Measurements from ENCODE around the gene CABYR. TPM values are rescaled to one million over a fixed set of nuclear protein-coding genes. Genes with fewer than 3 reads are reported as not detected.

Gene CABYR
- total and polyA plus RNA-seq, 2 of the 13 experiments (the other 11 are each of a cell fraction or from before 2014, with no cell fraction given) = 0.71 to 0.88 TPM

DNA sequence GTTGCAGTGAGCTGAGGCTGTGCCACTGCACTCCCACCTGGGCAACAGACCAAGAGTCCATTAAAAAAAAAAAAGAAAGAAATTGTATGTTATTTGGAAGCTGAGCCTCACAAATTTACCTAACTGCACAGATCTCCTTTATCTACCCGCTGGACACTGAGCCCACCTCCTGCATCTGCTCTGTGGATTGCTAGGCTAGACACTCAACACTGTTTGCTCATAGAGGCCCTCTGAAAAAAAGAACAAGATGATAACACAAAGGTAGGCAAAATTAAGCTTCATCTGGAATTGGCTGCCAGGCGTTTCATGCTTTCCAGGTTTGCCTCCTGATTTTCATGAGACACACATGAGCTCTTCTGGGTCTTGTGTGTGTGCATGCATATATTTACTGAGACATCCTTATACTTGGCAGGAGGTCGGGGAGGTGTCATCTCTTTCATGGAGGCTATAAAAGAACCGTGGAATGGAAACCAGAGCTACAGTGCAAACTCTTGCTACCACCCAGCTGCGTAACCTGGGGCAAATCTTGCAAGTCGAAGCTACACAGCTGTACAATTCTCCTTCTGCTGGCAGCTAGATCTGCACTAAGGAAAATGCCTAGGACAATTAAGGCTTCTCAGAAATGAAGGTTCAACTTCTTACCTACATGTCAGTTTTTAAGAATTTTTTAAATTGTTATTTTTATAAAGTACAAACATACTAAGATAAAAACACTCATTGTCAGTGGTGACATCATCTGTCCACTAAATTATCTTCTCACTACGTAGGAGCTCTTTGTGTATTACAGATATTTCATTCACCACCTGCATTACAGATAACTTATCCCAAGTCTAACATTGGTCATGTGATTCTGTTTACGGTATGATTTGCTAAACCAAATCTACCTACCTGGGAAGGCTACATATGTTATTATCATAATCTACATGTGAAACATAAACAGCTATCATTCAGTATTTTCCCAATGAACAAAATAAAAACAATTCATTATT is 63.1 kb downstream of the CABYR start:
- ChIA-PET POLR2A (no interaction called here), CTCF (ENCODE audit: low intra/inter-chr PET ratio, low total read pairs) (no interaction called here)
- intact Hi-C loops (cut with micrococcal nuclease; ENCODE audit: unreplicated experiment) (no loop called here), in situ Hi-C loops (cut with HindIII; ENCODE audit: extremely low pct_ligation_motif_present, low pct_unique_long_range_greater_than_20kb) (no loop called here)
- TF ChIP-seq PHF21A (CRISPR knock-in tag; IDR thresholded peaks at IDR 0.05) = no peak
- no peak for TF ChIP-seq FUBP1 (CRISPR knock-in tag; IDR thresholded peaks at IDR 0.05; ENCODE audit: borderline replicate concordance)
- no peak for TF ChIP-seq ZBTB1 (CRISPR knock-in tag; IDR thresholded peaks at IDR 0.05; ENCODE audit: borderline replicate concordance)
- TF ChIP-seq STAG1 (CRISPR knock-in tag; IDR thresholded peaks at IDR 0.05) = no peak
- no peak for TF ChIP-seq SYNCRIP (IDR thresholded peaks at IDR 0.05; ENCODE audit: insufficient read depth, low read depth, low read length)
- no peak for TF ChIP-seq KLF15 (CRISPR knock-in tag; IDR thresholded peaks at IDR 0.05; ENCODE audit: borderline replicate concordance)
- TF ChIP-seq RELA (CRISPR knock-in tag; IDR thresholded peaks at IDR 0.05) = no peak
- no peak for TF ChIP-seq SETDB1 (CRISPR knock-in tag; IDR thresholded peaks at IDR 0.05; ENCODE audit: borderline replicate concordance)
- TF ChIP-seq NFATC3 (CRISPR knock-in tag; IDR thresholded peaks at IDR 0.05) = no peak
- no peak for TF ChIP-seq GLI4 (CRISPR knock-in tag; IDR thresholded peaks at IDR 0.05; ENCODE audit: borderline replicate concordance)
- no peak for TF ChIP-seq SAFB2 (CRISPR knock-in tag; IDR thresholded peaks at IDR 0.05; ENCODE audit: borderline replicate concordance, low read depth)
- TF ChIP-seq MNT (IDR thresholded peaks at IDR 0.05) = no peak
- H3K36me3 ChIP-seq (replicated peaks in 1 of 2; ENCODE audit: control insufficient read depth in 1 of 2, insufficient read depth in 2 of 2, low read length in 2 of 2) = no peaks in the 10 kb centered on the region
- no peak for DNase-seq (ENCODE audit: low spot score)
- FAIRE-seq = no peak
- H3K4me1 ChIP-seq (ENCODE audit: insufficient read depth, low read length) = no peaks in the 10 kb centered on the region
- no peak overlapping the region for H2AFZ ChIP-seq (ENCODE audit: low read length)
- WGBS (ENCODE audit: low lambda C conversion rate) = 39% methylated on average over 7 of the region's 8 CpGs
- H3K4me3 ChIP-seq (replicated peaks in 1 of 3; ENCODE audit: insufficient read depth in 1 of 3, low read depth in 2 of 3, low read length in 3 of 3) = no peak overlapping the region
- no peak overlapping the region for H3K9ac ChIP-seq (ENCODE audit: insufficient read depth, low read depth, low read length)
- no peaks in the 10 kb centered on the region for H3K79me2 ChIP-seq (ENCODE audit: insufficient read depth, low read length)
- H3K27ac ChIP-seq (ENCODE audit: extremely low read length, insufficient read depth, low read length) = no peak overlapping the region
- no peaks in the 10 kb centered on the region for H4K20me1 ChIP-seq (ENCODE audit: insufficient read depth, low read length)
- H3K9me3 ChIP-seq (ENCODE audit: low read length) = no peaks in the 10 kb centered on the region
- H3K27me3 ChIP-seq (ENCODE audit: control insufficient read depth in 1 of 2, insufficient read depth in 2 of 2, low read length in 2 of 2) = no peaks in the 10 kb centered on the region; a peak in 1 of 5 replicates
- no TSS peak for BruUV-seq (replicated peaks)
- ATAC-seq = no peak
- no peak overlapping the region for H3K4me2 ChIP-seq (ENCODE audit: low read depth, low read length)

All from HepG2 (cell line).